ENCODE measurements around the gene CLIC6. TPM values are rescaled to one million over a fixed set of nuclear protein-coding genes. Genes with fewer than 3 reads are reported as not detected.

CLIC6 gene
- total RNA-seq, 1 donor from 2014 or later = 6.2 TPM

- DNase-seq (ENCODE audit: low spot score in 2 of 2) = no peak
- H3K4me1 ChIP-seq = no peaks in the 10 kb centered on the region
- no peaks in the 10 kb centered on the region for H3K27me3 ChIP-seq
- no peak overlapping the region for H3K27ac ChIP-seq
- no peak overlapping the region for H3K4me3 ChIP-seq
- intact Hi-C loops (cut with DNase I) = no loop called here
- H3K36me3 ChIP-seq = no peaks in the 10 kb centered on the region
- H3K9me3 ChIP-seq = no peaks in the 10 kb centered on the region
- TF ChIP-seq CTCF (IDR thresholded peaks at IDR 0.05) = no peak
Observed at GRCh38 chr21:34639882-34640788, 28.7 kb upstream of the CLIC6 start.

- no peak overlapping the region for H3K4me3 ChIP-seq
- DNase-seq (ENCODE audit: low spot score in 2 of 2) = no peak
- H3K4me1 ChIP-seq = no peaks in the 10 kb centered on the region
- no peak for TF ChIP-seq CTCF (IDR thresholded peaks at IDR 0.05)
- H3K27ac ChIP-seq = no peak overlapping the region
- no peaks in the 10 kb centered on the region for H3K36me3 ChIP-seq
- H3K27me3 ChIP-seq = no peaks in the 10 kb centered on the region
- intact Hi-C loops (cut with DNase I) = no loop called here
- H3K9me3 ChIP-seq = no peaks in the 10 kb centered on the region
Observed at GRCh38 chr21:34640858-34641257, 27.9 kb upstream of the CLIC6 start.

- Histone ChIP-seq H3K4me3 (no peak overlapping the region), H3K4me1 (no peaks in the 10 kb centered on the region), H3K9me3 (no peaks in the 10 kb centered on the region), H3K27me3 (no peaks in the 10 kb centered on the region), H3K27ac (no peak overlapping the region), H3K36me3 (no peaks in the 10 kb centered on the region)
- DNase-seq (ENCODE audit: low spot score in 2 of 2) = no peak
- intact Hi-C loops (cut with DNase I) = no loop called here
- TF ChIP-seq CTCF (IDR thresholded peaks at IDR 0.05) = no peak
Observed at GRCh38 chr21:34642211-34643075, 26.4 kb upstream of the CLIC6 start.

- intact Hi-C loops (cut with DNase I) = no loop called here
- Histone ChIP-seq H3K27me3 (no peaks in the 10 kb centered on the region), H3K27ac (no peak overlapping the region), H3K36me3 (no peaks in the 10 kb centered on the region), H3K9me3 (no peaks in the 10 kb centered on the region), H3K4me3 (no peak overlapping the region), H3K4me1 (no peaks in the 10 kb centered on the region)
- no peak for DNase-seq (ENCODE audit: low spot score in 2 of 2)
- no peak for TF ChIP-seq CTCF (IDR thresholded peaks at IDR 0.05)
Observed at GRCh38 chr21:34644825-34645224, 24.0 kb upstream of the CLIC6 start.

GRCh38 chr21:34647555-34647954 lies 21.2 kb upstream of the CLIC6 start:
- H3K4me3 ChIP-seq = no peak overlapping the region
- no peaks in the 10 kb centered on the region for H3K36me3 ChIP-seq
- no peak overlapping the region for H3K27ac ChIP-seq
- no peak for TF ChIP-seq CTCF (IDR thresholded peaks at IDR 0.05)
- no peak for DNase-seq (ENCODE audit: low spot score in 2 of 2)
- intact Hi-C loops (cut with DNase I) = no loop called here
- H3K27me3 ChIP-seq = no peaks in the 10 kb centered on the region
- H3K9me3 ChIP-seq = peaks cover 7 to 10% of the 10 kb centered on the region in 2 donors
- H3K4me1 ChIP-seq = no peaks in the 10 kb centered on the region

Measured in ascending aorta (tissue), 2 donors.